Endodermal cell (in vitro differentiated cells): ENCODE measurements around the gene ARHGAP21. TPM values are rescaled to one million over a fixed set of nuclear protein-coding genes. Genes with fewer than 3 reads are reported as not detected.
"Not testable (repeated sequence)": the region's sequence is repeated elsewhere in the genome, so short reads cannot be mapped to it uniquely, and the experiment has no call there.

ENCODE experiments used
- DNase-seq: peaks from one replicate; pipeline ENCODE4 v3.0.0-alpha.2; 2017
- H3K27ac ChIP-seq: 2 replicates; pipeline ENCODE4 v1.5.1; 2013; ENCODE audit warnings: mild to moderate bottlenecking, low read depth, low read length, moderate library complexity
- H3K27me3 ChIP-seq: 2 replicates; pipeline ENCODE4 v1.6.1; 2013; ENCODE audit warnings: mild to moderate bottlenecking, low read length, moderate library complexity; ENCODE audit not compliant: insufficient read depth, control insufficient read depth, poor library complexity, severe bottlenecking
- H3K36me3 ChIP-seq: 2 replicates; pipeline ENCODE4 v1.7.0; 2013; ENCODE audit warnings: mild to moderate bottlenecking, low read length, moderate library complexity; ENCODE audit not compliant: control insufficient read depth, insufficient read depth
- H3K4me1 ChIP-seq: one replicate; pipeline ENCODE4 v1.7.0; 2013; ENCODE audit warnings: low read length; ENCODE audit not compliant: control insufficient read depth, insufficient read depth
- H3K4me3 ChIP-seq: 2 replicates; pipeline ENCODE4 v1.5.1; 2013; ENCODE audit warnings: mild to moderate bottlenecking, low read length, moderate library complexity
- H3K9ac ChIP-seq: 2 replicates; pipeline ENCODE4 v1.6.1; 2013; ENCODE audit warnings: mild to moderate bottlenecking, low read length, moderate library complexity; ENCODE audit not compliant: poor library complexity, severe bottlenecking; ENCODE audit errors: extremely low read depth
- H3K9me3 ChIP-seq: 2 replicates; pipeline ENCODE4 v1.6.1; 2013; ENCODE audit warnings: mild to moderate bottlenecking, low read length, moderate library complexity; ENCODE audit not compliant: control insufficient read depth
- H3K27ac Mint-ChIP-seq: 2 replicates; pipeline ENCODE4 v1.8.0; 2020; ENCODE audit warnings: mixed read lengths
- H3K27me3 Mint-ChIP-seq: 2 replicates; pipeline ENCODE4 v1.8.0; 2021; ENCODE audit warnings: mild to moderate bottlenecking, mixed read lengths; ENCODE audit not compliant: insufficient read depth
- H3K36me3 Mint-ChIP-seq: 2 replicates; pipeline ENCODE4 v1.8.0; 2020; ENCODE audit warnings: low read depth, mixed read lengths
- H3K4me1 Mint-ChIP-seq: 2 replicates; pipeline ENCODE4 v1.8.0; 2020; ENCODE audit warnings: mixed read lengths
- H3K4me3 Mint-ChIP-seq: 2 replicates; pipeline ENCODE4 v1.8.0; 2020; ENCODE audit warnings: mild to moderate bottlenecking, moderate library complexity, mixed read lengths
- H3K9me3 Mint-ChIP-seq: 2 replicates; pipeline ENCODE4 v1.8.0; 2020; ENCODE audit warnings: mild to moderate bottlenecking, mixed read lengths
- CTCF ChIP-seq: fragments of 200-600 bp; sonication (generic); conservative IDR thresholded peaks from 2 replicates; pipeline ENCODE4 v1.5.0; 2021; ENCODE audit warnings: antibody characterized with exemption, mild to moderate bottlenecking
- WGBS, 2 experiments: methylation state at CpG; one replicate each; pipeline versions ENCODE4 v1.1.5 to v1.1.7; 2013; ENCODE audit warnings: missing lambda C conversion rate in 2 of 2, mixed read lengths in 1 of 2; ENCODE audit not compliant: insufficient coverage in 1 of 2, insufficient read length in 1 of 2; 5-methylcytosine and 5-hydroxymethylcytosine counted together
- total RNA-seq, 2 donors: library from RNA; stranded (reverse); fragmentation: NEBNext Ultra II Directional in 1 of 2; extraction: Animal tissue kit (Norgen Biotek cat#: 25700) in 1 of 2; gene quantifications; 2 replicates in 1 of 2; 3 replicates in 1 of 2; pipeline ENCODE4 v1.2.1, GENCODE V29; 2021

ARHGAP21 gene
- total RNA-seq, 2 donors from 2014 or later: 51.6 to 69.7 TPM

GRCh38 chr10:24623383-24623782 lies 100.3 kb downstream of the ARHGAP21 start:
- no peaks in the 10 kb centered on the region for H3K27me3 ChIP-seq
- no peak overlapping the region for H3K4me3 ChIP-seq
- peaks cover 15% of the 10 kb centered on the region for H3K36me3 Mint-ChIP-seq
- DNase-seq: no peak
- no peak overlapping the region for H3K27ac Mint-ChIP-seq
- H3K36me3 ChIP-seq: peaks cover 12% of the 10 kb centered on the region
- H3K27ac ChIP-seq: no peak overlapping the region
- H3K4me1 Mint-ChIP-seq: peaks cover 8% of the 10 kb centered on the region
- no peaks in the 10 kb centered on the region for H3K9me3 Mint-ChIP-seq
- H3K4me1 ChIP-seq: no peaks in the 10 kb centered on the region
- WGBS, 2 experiments: 93% methylated on average over 2 of the region's 2 CpGs; no CpG with 5 or more reads in 1 of the 2 experiments
- no peak overlapping the region for H3K9ac ChIP-seq
- H3K27me3 Mint-ChIP-seq: no peaks in the 10 kb centered on the region
- no peak overlapping the region for H3K4me3 Mint-ChIP-seq
- no peaks in the 10 kb centered on the region for H3K9me3 ChIP-seq
- no peak for TF ChIP-seq CTCF

- H3K27me3 Mint-ChIP-seq: no peaks in the 10 kb centered on the region
- peaks cover 8% of the 10 kb centered on the region for H3K4me1 Mint-ChIP-seq
- no peak overlapping the region for H3K4me3 Mint-ChIP-seq
- peaks cover 14% of the 10 kb centered on the region for H3K36me3 Mint-ChIP-seq
- Histone ChIP-seq H3K36me3 (peaks cover 6% of the 10 kb centered on the region), H3K9ac (no peak overlapping the region), H3K27ac (no peak overlapping the region), H3K9me3 (no peaks in the 10 kb centered on the region), H3K4me3 (no peak overlapping the region), H3K4me1 (no peaks in the 10 kb centered on the region), H3K27me3 (no peaks in the 10 kb centered on the region)
- no peak for TF ChIP-seq CTCF
- 87 to 94% methylated on average over 2 to 4 of the region's 4 CpGs for WGBS, 2 experiments
- H3K9me3 Mint-ChIP-seq: no peaks in the 10 kb centered on the region
- no peak for DNase-seq
- H3K27ac Mint-ChIP-seq: no peak overlapping the region
Observed at GRCh38 chr10:24622781-24623301, 100.8 kb downstream of the ARHGAP21 start.

- not testable (repeated sequence) for H3K27me3 ChIP-seq, H3K4me1 Mint-ChIP-seq, H3K27ac Mint-ChIP-seq, H3K4me3 Mint-ChIP-seq, H3K9me3 ChIP-seq, H3K27ac ChIP-seq, H3K27me3 Mint-ChIP-seq, H3K4me1 ChIP-seq, H3K4me3 ChIP-seq, DNase-seq, H3K9me3 Mint-ChIP-seq, H3K9ac ChIP-seq
- peaks cover 15% of the 10 kb centered on the region for H3K36me3 ChIP-seq
- 92 to 100% methylated on average over 1 of the region's 4 CpGs for WGBS, 2 experiments
- peaks cover 18% of the 10 kb centered on the region for H3K36me3 Mint-ChIP-seq
Observed at GRCh38 chr10:24621035-24621795, 102.5 kb downstream of the ARHGAP21 start.

GRCh38 chr10:24619994-24620310 lies 103.7 kb downstream of the ARHGAP21 start:
- H3K36me3 Mint-ChIP-seq: peaks cover 24% of the 10 kb centered on the region
- peaks cover 15% of the 10 kb centered on the region for H3K36me3 ChIP-seq
- H3K9ac ChIP-seq, H3K4me3 ChIP-seq, H3K9me3 Mint-ChIP-seq, H3K4me1 ChIP-seq, H3K4me3 Mint-ChIP-seq, H3K27ac Mint-ChIP-seq, DNase-seq, H3K4me1 Mint-ChIP-seq, H3K27me3 ChIP-seq, H3K27me3 Mint-ChIP-seq, H3K27ac ChIP-seq, H3K9me3 ChIP-seq: not testable (repeated sequence)
- 100% methylated on average over 4 of the region's 8 CpGs; no CpG with 5 or more reads in 1 of the 2 experiments for WGBS, 2 experiments

GRCh38 chr10:24619291-24619993 lies 104.2 kb downstream of the ARHGAP21 start:
- not testable (repeated sequence) for H3K27ac ChIP-seq, H3K27me3 Mint-ChIP-seq, H3K4me3 Mint-ChIP-seq, H3K27ac Mint-ChIP-seq, H3K9me3 Mint-ChIP-seq, DNase-seq, H3K27me3 ChIP-seq, H3K4me3 ChIP-seq, H3K9ac ChIP-seq, H3K9me3 ChIP-seq, H3K4me1 ChIP-seq, H3K4me1 Mint-ChIP-seq
- 92 to 94% methylated on average over 8 to 11 of the region's 11 CpGs for WGBS, 2 experiments
- H3K36me3 Mint-ChIP-seq: peaks cover 24% of the 10 kb centered on the region
- H3K36me3 ChIP-seq: peaks cover 15% of the 10 kb centered on the region
